Dermis blood vessel endothelial cell (primary cell): ENCODE data around the gene UBE2V1. TPM values are rescaled to one million over a fixed set of nuclear protein-coding genes. Genes with fewer than 3 reads are reported as not detected.
"Not testable (repeated sequence)": the region's sequence is repeated elsewhere in the genome, so short reads cannot be mapped to it uniquely, and the experiment has no call there.

ENCODE experiments used
- DNase-seq: peaks from one replicate; pipeline ENCODE4 v3.0.0; 2010
- total RNA-seq: library from RNA; depleted of rRNA; stranded (reverse); fragments of >200 nt; gene quantifications from 2 replicates; pipeline ENCODE4 v1.2.3, GENCODE V29; 2014

Gene UBE2V1
- total RNA-seq, result 33.5 and 62.6 TPM in 2 replicates

DNA sequence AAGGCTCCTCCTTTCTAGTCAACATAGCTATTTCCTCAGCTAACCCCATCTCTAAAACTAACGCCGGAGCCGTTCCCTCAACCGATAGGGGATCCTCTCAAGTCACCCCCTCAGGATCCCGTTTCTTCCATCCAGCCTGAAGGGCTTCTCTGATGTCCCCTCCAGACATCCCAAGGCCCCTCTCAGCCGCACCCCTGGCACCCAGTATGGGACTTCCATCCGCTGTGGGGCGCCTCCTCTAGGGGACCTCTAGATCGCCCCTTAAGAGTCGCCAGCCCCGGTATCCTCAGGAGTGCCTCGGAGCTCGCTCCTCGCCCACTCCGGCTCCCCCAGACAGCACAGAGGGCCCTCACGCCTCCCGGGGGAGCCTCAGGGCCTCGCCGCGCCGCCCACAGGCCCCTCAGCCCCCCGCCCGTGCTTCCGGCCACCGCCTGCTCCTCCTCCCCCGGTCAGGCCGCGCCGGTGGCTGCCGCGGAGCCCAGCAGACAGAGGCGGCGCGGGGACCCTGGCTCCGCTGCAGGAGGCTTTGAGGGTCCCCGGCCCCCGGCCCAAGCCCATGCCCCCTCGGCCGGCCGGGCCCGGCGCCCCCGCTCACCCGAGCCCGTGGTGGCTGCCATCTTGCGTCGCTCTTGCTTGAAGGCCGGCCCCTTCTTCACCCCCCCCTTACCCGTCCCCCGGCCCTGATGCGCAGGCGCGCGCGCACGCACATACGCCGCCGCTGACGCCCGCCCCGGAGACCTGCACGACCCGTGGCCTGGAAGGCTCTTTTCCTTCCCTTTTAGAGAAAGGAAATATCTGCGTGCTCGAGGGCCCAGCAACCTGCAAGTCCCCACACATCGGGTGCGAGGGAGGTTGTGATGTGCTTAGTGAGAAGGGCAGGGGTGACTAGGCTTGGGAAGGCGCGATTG is at the start of gene UBE2V1:
TSS of gene UBE2V1 (minus strand) at position 639 of the 908 bp plus-strand sequence. CDS start at position 617, 22 bp downstream.
- peak; percentile 95 for DNase-seq

DNA sequence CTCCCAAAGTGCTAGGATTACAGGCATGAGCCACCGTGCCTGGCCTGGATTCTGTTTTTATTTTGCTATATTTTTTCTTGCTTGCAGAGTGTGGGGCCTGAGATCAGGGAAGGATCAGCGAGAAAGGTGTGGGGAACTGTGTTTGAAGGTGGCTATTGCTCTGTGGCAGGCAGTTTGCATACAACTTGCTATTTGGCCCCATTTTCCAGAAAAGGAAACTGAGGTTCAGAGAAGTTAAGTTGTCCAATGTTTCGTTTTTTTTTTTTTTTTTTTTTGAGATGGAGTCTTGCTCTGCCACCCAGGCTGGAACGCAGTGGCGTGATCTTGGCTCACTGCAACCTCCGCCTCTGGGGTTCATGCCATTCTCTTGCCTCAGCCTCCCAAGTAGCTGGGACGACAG is 48.5 kb upstream of the UBE2V1 start:
- not testable (repeated sequence) for DNase-seq

DNA sequence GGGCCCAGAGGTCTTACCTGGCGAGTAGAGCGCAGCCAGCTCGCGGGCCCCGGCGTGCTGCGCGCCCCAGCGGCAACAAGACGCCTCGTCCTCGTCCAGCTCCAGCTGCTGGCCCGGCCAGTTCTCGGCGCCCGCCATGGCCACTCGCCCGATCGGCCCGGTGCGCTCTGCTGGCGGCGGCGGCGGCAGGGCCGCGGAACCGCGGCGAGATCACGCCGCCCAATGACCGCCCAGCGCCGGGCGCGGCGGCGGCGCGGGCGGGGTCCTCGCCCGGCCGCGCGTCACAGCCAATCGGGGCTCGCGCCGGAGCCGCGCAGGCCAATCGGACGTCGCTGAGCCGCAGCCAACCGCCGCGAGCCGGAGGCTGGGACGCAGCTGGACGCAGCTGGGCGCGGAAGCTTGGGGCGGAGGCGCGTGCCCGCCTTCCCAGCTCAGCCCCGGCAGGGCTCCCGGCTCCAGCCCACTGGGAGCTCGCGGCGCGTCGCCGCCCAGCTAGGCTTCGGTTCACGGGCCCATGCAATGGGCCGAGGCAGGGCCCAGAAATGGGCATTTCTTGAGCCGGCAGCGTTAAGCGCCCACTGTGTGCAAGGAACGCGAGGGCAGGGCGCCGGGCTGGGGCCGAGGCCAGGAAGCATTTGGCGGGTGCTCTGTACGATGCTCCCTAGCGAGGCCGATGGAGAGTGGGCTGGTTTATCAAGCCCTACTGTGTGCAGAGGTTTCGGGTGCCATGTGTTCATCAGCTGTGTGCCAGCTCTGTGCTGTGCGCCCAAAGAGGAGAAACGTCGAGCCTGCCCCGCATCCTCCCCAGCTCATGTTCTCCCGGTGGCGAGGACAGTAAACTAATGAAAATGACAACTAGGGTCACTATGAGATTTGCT is 40.8 kb upstream of the UBE2V1 start, which contains the start of gene PEDS1:
TSS of gene PEDS1 (minus strand) at position 224 of the 878 bp plus-strand sequence. CDS start at position 138, 86 bp downstream.
- DNase-seq, result peak; percentile 93

DNA sequence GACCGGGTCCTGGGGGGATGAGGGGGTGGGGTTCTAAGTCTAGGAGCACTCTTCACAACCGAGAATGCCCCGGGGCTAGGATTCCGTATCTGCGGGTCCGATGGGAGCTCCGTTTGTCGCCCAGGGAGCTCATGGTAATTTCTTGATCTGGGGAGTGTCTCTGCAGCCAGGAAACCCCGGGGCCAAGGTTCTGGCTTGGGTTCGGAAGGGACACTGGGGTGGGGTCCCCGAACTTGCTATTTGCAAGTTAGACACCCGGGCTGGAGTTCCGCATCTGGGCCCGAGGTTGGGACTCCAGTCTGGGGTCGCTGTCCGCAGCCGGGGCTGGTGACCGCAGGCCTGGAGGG is 40.2 kb upstream of the UBE2V1 start:
- no peak for DNase-seq

DNA sequence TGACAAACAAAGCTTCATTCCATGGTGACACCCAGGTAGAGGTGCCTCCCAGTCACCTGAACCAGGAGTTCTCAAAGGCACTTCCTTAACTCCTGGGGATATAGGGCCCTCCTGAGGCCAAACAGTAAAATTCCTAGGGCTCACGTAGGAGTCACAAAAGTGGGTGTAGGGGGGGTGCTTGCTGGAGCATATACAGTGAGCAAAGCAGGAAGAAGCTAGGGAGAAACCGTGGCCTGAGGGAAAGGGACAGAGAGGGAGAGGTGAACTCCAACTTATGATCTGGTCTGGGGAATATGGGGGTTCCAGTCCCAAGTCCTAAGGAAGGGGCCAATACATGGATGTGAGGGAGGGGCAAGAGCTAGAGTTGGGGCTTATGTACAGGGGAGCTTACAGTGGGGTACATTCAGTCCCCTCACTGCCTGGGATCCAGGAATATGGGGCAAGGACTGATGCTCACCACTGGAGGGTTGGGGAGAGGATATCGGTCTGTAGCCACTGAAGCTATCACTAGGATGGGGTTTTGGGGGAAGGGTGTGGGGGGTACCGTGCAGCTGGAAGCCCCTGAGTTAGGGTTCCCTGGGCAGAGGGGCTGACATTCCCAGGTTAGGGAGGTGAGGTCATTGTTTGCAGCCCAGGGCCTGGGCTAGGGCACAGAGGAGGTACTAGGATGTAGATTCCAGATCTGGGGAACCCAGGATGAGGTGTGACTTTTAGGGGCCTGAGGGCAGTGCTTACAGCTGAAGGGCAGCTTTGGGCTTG is 39.6 kb upstream of the UBE2V1 start:
- DNase-seq, result peak; percentile 56

DNA sequence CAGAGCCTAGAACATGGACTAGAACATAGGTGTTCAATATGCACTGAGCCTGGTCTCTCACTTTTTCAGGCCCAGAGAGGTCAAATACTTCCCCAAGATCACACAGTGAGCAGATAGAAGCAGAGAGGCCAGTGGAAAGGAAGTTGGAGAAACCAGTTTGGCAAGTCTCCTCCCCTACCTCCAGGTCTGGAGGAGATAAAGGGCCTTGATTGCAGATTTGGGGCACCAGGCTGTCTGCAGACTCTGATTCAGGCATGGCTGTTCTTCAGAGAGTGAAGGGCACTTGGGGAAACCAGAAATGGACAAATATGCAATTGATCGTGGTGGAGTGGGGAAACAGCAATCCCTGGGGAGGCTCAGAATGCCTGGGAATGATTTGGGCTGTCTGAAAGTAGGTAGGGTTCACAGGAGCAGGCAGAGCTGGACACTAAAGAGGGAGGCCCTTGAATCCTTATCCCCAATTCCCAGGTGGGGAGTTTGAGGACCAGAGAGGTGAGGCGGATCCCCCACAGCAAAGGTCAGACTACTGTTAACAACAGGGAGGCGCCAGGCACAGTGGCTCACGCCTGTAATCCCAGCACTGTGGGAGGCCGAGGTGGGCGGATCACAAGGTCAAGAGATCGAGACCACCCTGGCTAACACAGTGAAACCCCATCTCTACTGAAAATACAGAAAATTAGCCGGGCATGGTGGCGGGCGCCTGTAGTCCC is 38.2 kb upstream of the UBE2V1 start:
- DNase-seq, result no peak

DNA sequence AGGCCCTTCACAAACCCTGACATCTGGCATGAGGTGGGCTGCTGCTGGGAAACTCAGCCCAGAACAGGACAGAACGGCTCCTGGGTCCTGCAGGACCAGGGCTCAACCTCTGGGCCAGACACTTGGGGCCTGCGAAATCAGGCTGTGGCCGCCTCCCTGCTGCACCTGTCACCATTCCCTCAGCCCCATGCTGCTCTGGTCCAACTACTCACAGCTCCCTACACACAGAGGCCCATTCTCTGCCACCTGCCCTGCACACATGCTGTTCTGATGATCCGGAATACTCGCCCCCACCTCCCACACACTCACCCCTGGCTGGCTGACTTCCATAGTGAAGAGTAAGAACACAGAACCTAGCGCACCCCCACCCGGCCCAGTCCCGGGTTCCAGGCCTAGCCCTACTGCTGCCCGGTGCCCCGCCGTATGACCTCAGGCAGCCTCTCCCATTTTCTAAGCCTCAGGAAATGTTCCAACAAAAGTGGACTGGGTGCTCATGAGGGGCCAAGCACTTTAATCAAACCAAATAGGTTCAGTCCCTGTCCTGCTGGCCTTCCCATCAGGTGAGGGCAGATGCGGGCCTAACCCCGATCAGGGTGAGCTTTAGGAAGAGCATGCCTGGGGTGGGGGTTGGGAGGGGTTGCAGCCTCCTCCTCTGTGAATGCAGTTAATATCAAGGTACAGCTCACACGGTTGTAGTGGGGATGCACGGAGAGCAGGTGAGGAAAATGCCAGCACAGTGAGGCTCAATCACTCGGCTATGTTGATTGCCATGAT is 36.7 kb upstream of the UBE2V1 start:
- no peak for DNase-seq

DNA sequence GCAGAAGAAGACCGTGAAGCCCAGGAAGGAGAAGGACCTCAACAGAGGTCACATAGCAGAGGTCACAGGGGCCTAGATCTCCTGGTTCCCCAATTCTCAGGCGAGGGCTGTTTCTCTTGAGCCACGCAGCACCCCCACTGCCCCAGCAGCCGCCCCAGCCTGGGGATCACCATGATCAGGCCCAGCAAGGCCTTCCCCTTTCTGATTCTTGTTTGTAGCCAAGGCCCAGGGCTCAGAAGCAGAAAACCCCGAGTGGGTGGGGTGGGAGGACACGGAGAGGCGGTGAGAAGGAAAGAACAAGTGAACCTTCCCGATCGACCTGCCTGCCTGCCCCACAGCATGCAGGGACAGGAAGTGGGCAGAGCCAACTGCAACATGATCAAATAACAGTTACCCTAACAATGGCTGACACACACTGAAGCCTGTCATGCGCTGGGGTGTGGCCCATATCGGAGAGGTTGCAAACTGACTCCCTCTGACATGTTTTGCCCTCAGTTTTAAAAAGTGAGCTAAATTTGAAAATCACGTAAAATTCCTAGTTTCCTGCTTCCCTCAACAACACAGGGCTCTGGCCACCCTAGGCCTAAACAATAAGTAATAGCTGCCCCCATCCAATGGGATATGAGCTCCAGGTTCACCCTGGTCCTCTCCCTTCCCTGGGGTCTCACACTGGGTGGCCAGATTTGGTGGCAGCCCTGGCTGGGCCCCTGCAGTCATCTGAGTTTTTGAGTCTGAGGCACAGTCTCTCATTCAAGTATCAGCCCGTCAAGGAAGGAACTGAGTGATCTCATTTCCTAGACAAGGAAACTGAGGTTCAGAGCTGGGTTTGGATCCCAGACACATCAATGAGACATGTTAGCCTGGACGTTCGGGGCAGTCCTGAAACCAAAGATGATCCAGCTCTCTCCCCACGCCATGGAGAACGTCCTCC is 34.0 kb upstream of the UBE2V1 start:
- DNase-seq, result peak; percentile 84

DNA sequence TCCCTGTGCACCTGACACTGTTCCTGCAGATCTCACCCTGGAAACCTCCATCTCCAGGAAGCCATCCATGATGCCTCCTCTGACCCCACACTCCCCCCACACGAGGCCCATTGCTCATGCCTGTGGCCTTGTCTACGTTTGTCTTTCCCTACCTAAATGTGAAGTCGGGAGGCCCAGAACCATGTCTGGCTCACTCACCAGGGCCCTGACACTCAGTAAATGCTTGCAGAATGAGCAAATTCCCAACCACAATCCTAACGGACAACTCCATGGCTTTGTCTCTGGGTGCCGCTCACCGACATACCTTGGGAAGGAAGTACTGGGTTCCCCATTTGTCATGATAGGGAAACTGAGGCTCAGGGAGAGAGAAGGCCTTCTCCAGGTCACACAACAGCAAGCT is 33.3 kb upstream of the UBE2V1 start:
- DNase-seq, result no peak

DNA sequence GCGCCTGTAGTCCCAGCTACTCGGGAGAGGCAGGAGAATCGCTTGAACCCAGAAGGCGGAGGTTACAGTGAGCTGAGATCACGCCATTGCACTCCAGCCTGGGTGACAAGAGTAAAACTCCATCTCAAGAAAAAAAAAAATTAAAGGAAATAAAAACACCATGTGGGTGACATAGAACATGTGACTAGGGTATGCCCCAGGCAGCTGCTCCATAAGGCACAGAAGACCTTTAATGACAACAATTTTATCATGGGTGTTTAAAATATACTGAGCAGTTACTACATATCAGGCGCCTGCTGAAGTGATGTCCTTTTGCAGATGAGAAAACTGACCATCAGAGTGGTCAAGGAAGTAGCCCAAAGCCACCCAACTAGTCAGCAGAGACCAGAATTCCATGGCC is 32.6 kb upstream of the UBE2V1 start:
- no peak for DNase-seq

DNA sequence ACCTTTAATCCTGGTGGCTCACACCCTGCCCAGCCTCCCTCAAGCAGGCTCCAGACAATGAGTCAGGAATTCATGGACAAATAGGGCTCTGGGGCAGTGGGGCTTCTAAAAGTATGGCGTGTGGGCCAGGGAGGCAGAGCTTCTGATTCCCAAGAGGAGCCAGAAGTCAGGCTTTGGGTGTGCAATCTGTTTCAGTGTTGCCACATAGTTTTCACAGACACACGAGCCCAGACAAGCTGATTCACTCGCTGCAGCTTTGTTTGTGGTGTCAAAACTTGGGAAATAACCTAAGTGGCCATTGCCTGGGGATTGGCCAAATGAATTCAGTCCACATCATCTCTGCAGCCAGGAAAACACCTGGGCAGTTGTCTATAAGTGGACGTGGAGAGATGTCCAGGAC is 31.4 kb upstream of the UBE2V1 start:
- DNase-seq, result peak; percentile 62

DNA sequence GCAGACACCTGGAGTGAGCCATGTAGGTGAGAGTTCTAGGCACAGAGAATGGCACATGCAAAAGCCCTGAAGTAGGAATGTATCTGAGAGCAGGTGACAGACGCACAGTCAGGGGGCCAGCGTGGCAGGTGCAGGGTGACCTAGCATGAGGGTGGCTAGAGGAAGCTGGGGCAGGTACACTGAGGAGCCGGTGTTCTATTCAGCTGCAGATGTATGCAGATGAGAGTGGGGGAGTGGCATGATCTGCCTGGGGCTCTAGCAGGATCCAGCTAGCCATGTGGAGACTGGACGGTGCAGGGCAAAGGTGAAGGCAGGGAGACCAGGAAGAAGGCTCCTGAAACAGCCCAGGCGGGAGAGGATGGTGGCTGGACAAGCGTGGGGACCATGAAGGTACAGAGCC is 29.9 kb upstream of the UBE2V1 start:
- no peak for DNase-seq

DNA sequence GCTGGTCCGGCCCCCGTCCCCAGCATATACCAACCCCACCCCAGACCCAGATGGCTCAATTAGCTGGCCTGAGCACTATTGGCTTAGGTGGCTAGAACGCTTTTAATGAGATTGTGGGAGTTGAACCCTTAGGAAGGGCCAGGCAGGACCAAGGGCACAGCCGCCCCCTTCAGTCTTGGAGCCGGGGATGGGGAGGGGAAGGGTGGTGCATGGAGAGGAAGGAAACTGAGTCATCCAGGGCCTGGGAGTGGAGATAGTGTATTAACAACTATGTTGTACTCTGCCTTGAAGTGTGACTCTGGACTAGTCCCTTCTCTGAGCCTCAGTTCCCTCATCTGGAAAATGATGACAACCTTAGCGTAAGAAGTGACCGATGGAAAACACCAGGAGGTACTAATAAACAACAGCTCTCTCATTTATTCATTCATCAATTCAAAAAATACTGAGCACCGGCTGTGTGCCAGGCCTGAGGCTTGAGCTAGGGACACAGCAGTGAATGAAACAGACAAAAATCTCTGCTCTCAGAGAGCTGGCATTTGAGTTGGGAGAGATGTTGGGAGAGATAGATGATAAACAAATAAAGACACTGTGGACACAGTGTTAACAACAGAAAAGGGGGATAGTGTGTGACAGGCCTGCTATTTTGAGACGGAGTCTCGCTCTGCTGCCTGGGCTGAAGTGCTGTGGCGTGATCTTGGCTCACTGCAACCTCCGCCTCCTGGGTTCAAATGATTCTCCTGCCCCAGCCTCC is 29.0 kb upstream of the UBE2V1 start:
- peak; percentile 84 for DNase-seq

DNA sequence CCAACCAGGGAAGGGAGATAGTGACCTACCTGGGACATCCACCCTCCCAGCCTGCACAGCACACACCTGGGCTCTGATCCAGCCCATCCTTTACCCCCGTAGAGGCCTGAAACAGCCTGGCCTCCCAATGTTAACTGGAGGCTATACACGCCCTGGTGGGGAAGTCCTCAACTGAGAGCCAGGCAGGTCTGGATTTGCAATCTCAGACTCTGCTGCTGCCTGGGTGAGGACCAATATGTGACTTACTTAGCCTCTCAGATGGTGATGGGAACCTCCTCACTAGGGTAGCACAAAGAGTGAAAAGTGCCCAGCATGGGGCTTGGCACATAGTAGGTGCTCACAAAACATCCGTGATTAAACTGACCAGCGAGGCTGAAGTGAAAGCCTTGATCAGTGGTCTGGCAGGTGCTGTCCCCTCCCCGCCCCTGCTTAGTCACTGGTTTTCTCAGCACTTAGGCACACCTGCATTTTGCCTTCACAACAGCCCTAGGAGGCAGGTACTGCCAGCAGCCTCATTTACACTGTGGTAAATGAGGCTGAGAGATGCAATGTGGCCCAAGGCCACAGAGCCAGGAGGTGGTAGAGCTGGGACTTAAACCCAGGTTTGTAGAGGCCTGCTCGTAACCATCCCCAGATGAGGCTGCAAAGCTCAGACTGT is 28.2 kb upstream of the UBE2V1 start:
- DNase-seq, result no peak

DNA sequence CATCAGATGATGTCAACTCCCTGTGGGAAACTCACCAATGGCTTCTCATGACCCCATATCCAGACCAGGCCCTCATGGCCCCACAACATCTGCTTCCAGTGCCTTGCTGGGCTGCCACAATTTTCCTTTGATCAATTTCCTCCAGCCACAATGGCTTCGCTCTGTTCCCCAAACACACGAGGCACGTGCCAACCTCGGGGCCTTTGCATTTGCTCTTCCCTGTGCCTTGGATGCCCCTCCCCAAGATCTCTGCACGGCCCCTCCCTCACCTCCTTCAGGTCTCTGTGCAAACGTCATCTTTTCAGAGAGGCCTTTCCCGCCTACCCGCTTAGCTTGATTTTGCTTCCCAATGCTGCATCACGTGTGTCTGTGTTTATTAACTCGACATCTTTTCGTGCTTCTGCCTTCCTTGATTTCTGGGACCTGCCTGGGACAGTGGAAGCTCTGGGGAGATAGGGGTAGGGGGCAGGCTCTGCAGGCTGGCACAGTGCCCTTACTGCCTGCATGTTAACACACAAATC is 27.4 kb upstream of the UBE2V1 start:
- no peak for DNase-seq

DNA sequence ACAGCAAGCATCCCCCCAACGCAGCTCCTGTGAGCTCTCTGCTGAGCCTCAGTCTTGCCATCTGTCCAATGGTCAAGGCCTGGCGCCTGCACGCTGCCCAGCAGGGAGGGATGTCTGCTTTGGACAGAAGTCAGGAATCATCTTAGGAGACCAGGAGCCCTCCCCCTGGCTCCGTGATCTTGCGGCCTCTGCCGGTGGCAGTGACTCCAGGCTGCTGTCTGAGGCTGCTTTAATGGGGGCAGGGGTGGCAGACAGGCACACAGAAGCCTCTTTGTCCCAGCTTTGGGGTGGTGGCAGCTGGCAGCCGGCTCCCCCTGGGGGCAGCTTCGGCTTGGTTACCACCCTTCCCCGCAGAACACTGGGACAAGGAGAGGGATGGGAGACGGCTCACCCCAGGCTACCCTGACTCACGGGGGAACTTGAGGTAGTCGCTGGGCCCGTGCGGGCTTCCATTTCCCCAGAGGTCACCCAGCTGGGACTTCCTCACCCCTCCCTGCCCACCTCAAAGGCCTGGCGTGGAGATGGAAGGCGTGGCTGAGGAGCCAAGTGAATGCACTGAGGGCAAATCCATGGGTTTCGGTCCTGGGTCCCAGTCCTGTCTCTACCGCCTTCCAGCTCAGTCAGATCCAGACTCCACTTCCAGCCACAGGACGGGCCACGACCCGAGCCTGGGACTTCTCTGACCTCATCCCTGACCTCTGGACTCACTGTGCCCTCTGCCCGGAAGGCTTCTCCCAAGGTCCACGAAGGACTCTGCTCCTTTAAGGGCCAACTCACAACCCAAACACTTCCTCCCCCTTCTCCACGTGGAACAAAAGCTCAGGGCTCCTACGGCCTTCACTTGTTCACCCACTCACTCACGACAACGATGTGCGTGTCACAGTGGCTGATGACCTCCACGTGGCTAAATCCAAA is 25.8 kb upstream of the UBE2V1 start:
- no peak for DNase-seq

DNA sequence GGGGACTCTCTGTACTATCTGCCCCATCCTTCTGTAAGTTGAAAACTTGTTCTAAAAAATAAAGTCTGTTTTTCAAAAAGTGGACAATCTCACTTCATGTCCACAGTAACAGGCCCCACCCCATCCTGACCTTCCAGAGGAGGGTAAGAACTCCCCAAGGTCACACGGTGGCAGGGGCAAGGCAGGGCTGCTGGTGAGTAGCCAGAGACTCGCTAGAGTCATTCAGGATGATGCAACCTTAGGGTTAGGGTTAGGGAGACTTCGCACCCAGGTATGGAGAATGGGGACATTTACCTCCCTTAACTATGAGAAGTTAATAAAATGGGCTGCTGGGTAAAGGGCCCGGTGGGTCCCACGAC is 25.1 kb upstream of the UBE2V1 start:
- no peak for DNase-seq
